PC-3 (cell line): ENCODE results near the gene ZDHHC18. TPM values are rescaled to one million over a fixed set of nuclear protein-coding genes. Genes with fewer than 3 reads are reported as not detected.
"Not testable (repeated sequence)": the region's sequence is repeated elsewhere in the genome, so short reads cannot be mapped to it uniquely, and the experiment has no call there.

Source experiments
- ATAC-seq: fragments of 200-7000 bp; cut with Tn5 transposase; 2 replicates; pipeline ENCODE4 v1.9.1; 2020; ENCODE audit warnings: mild to moderate bottlenecking, moderate library complexity
- BruUV-seq: library from RNA; stranded (reverse); fragments of 400-500 nt; replicated peaks from 2 replicates; lab custom pipeline; 2021; lab: Mats Ljungman, UMichigan
- CTCF ChIA-PET: fragments of 300-600 bp; sonication (Branson Sonifier 250); formaldehyde crosslinking; loops from one replicate; lab custom pipeline; 2022; ENCODE audit warnings: antibody characterized with exemption; lab: Charles Lee
- POLR2A ChIA-PET: fragments of 300-600 bp; sonication (Branson Sonifier 250); formaldehyde crosslinking; loops from one replicate; lab custom pipeline; 2022; ENCODE audit warnings: antibody characterized with exemption; ENCODE audit not compliant: unreplicated experiment; lab: Charles Lee
- DNase-seq: peaks from one replicate; pipeline ENCODE4 v3.0.0-alpha.2; 2015
- H2AFZ ChIP-seq: fragments of 300-600 bp; sonication (generic); 2 replicates; pipeline ENCODE4 v1.6.0; 2016; ENCODE audit warnings: antibody characterized with exemption, low read length
- H3F3A ChIP-seq: fragments of 300-600 bp; sonication (generic); one replicate; pipeline ENCODE4 v1.6.0; 2017; ENCODE audit warnings: antibody characterized with exemption, low read length, control low read depth, mild to moderate bottlenecking; ENCODE audit not compliant: unreplicated experiment
- H3K27ac ChIP-seq: fragments of 300-600 bp; sonication (generic); 2 replicates; pipeline ENCODE4 v1.5.1; 2016; ENCODE audit warnings: mild to moderate bottlenecking, low read length
- H3K27me3 ChIP-seq: fragments of 300-600 bp; sonication (generic); 2 replicates; pipeline ENCODE4 v1.6.1; 2016; ENCODE audit warnings: low read length, mixed read lengths
- H3K36me3 ChIP-seq: fragments of 300-600 bp; sonication (generic); 2 replicates; pipeline ENCODE4 v1.6.1; 2016; ENCODE audit warnings: low read depth, mixed run types, low read length, mixed read lengths
- H3K4me1 ChIP-seq: fragments of 300-600 bp; sonication (generic); 2 replicates; pipeline ENCODE4 v1.5.1; 2016; ENCODE audit warnings: low read length; ENCODE audit not compliant: insufficient read depth
- H3K4me2 ChIP-seq: fragments of 300-600 bp; sonication (generic); 2 replicates; pipeline ENCODE4 v1.6.0; 2016; ENCODE audit warnings: low read length
- H3K4me3 ChIP-seq: fragments of 300-600 bp; sonication (generic); 2 replicates; pipeline ENCODE4 v1.5.1; 2016; ENCODE audit warnings: mild to moderate bottlenecking, low read length, mixed read lengths
- H3K79me2 ChIP-seq: fragments of 300-600 bp; sonication (generic); 2 replicates; pipeline ENCODE4 v1.6.1; 2017; ENCODE audit warnings: low read length, mixed read lengths
- H3K9ac ChIP-seq: fragments of 300-600 bp; sonication (generic); 2 replicates; pipeline ENCODE4 v1.6.0; 2016; ENCODE audit warnings: mild to moderate bottlenecking, low read length
- H3K9me2 ChIP-seq: fragments of 300-600 bp; sonication (generic); replicated peaks from 2 replicates; pipeline ENCODE4 v1.6.1; 2016; ENCODE audit warnings: mixed run types, low read length, mixed read lengths
- H3K9me3 ChIP-seq: fragments of 300-600 bp; sonication (generic); 2 replicates; pipeline ENCODE4 v1.6.1; 2016; ENCODE audit warnings: low read length, mixed read lengths
- H4K20me1 ChIP-seq: fragments of 300-600 bp; sonication (generic); 2 replicates; pipeline ENCODE4 v1.6.1; 2016; ENCODE audit warnings: low read length, mixed read lengths
- CTCF ChIP-seq: fragments of 300-600 bp; sonication (generic); conservative IDR thresholded peaks from 2 replicates; pipeline ENCODE4 v1.5.1; 2017; ENCODE audit warnings: antibody characterized with exemption, low read depth, mild to moderate bottlenecking, low read length
- EZH2 ChIP-seq: fragments of 300-600 bp; sonication (generic); IDR thresholded peaks from one replicate; pipeline ENCODE4 v1.6.1; 2017; ENCODE audit warnings: antibody characterized with exemption, mild to moderate bottlenecking, low read length; ENCODE audit not compliant: unreplicated experiment
- EZH2phosphoT487 ChIP-seq: fragments of 300-600 bp; sonication (generic); IDR thresholded peaks from 2 replicates; pipeline ENCODE4 v1.6.1; 2018; ENCODE audit warnings: mild to moderate bottlenecking, antibody characterized with exemption, low read length, borderline replicate concordance
- intact Hi-C: fragments of 100-400 bp; cut with micrococcal nuclease; formaldehyde crosslinking; loops from 2 replicates; pipeline ENCODE4 v1.9.0; 2023
- total RNA-seq: library from RNA; depleted of rRNA; stranded (reverse); fragments of >200 nt; gene quantifications from 2 replicates; pipeline ENCODE4 v1.2.3, GENCODE V29; 2014

Gene ZDHHC18
- total RNA-seq, 1 experiment from 2014 or later, result 18.1 TPM

GRCh38 chr1:26844424-26845196 is 18.1 kb downstream of the ZDHHC18 start:
- POLR2A ChIA-PET, result no interaction called here
- Histone ChIP-seq H3K9me2 (no peaks in the 10 kb centered on the region), H3K4me2 (no peak overlapping the region), H3K79me2 (peaks cover 4% of the 10 kb centered on the region; the same call in 1 of the 2 replicates), H3K4me1 (peaks cover 25% of the 10 kb centered on the region), H3K9me3 (no peaks in the 10 kb centered on the region), H3K4me3 (no peak overlapping the region), H3K36me3 (peaks cover 3% of the 10 kb centered on the region; the same call in 1 of the 2 replicates), H4K20me1 (no peaks in the 10 kb centered on the region), H3F3A (peaks cover 8% of the 10 kb centered on the region), H2AFZ (no peak overlapping the region), H3K27ac (no peak overlapping the region), H3K27me3 (no peaks in the 10 kb centered on the region), H3K9ac (no peak overlapping the region)
- no TSS peak for BruUV-seq
- intact Hi-C loops, result no loop called here
- CTCF ChIA-PET, result no interaction called here
- TF ChIP-seq EZH2, result no peak
- no peak for TF ChIP-seq CTCF
- TF ChIP-seq EZH2phosphoT487, result no peak
- DNase-seq, result no peak
- no peak for ATAC-seq

DNA sequence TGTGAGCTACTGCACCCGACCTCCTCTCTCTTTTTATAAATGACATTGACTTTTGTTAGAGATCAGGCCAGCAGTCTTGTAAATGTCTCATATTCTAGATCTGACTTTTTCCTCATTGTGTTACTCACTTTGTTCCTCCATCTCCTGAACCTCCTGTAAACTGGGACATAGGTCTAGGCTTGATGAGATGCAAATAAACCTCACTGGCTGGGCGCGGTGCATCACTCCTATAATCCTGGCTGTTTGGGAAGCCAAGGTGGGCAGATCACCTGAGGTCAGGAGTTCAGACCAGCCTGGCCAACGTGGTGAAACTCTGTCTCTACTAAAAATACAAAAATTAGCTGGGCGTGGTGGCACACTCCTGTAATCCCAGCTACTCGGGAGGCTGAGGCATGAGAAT is 21.3 kb downstream of the ZDHHC18 start:
- H3F3A ChIP-seq, H3K4me3 ChIP-seq, H3K9me3 ChIP-seq, H2AFZ ChIP-seq, intact Hi-C loops, BruUV-seq, H4K20me1 ChIP-seq, CTCF ChIA-PET, H3K9me2 ChIP-seq, H3K79me2 ChIP-seq, H3K27me3 ChIP-seq: not testable (repeated sequence)
- DNase-seq (peak; percentile 31), ATAC-seq (0 out of 2 replicates have a peak, but pooled peaks have one; percentile 23)
- peaks cover 34% of the 10 kb centered on the region for H3K4me1 ChIP-seq
- peak overlapping the region; percentile 95 for H3K27ac ChIP-seq
- peak overlapping the region; percentile 50; the same call in 1 of the 2 replicates for H3K4me2 ChIP-seq
- peak overlapping the region; percentile 72 for H3K9ac ChIP-seq
- peaks cover 26% of the 10 kb centered on the region for H3K36me3 ChIP-seq
- POLR2A ChIA-PET, result interaction anchor here (0.6 kb wide), 1 partner anchor 60 kb away, joined by 14 read pairs; the partner anchor contains the start of gene PIGV

DNA sequence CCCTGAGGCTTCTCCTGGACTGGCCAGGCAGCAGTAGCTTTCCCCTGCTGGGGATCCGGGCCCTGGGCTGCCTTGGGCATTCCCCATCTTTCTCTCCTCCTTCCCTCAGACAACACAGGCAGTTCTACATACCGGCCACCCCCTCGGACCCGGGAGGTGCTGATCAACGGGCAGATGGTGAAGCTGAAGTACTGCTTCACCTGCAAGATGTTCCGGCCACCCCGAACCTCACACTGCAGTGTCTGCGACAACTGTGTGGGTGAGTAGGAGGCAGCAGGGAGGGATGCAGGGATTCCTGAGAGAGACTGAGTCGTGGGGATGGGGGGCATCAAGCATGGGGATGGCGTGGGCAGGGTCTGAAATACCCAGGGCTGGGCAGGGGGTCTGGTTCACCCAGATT is 22.0 kb downstream of the ZDHHC18 start:
- Histone ChIP-seq H3K79me2 (peaks cover 4% of the 10 kb centered on the region; the same call in 1 of the 2 replicates), H3K4me2 (peak overlapping the region; percentile 50), H2AFZ (no peak overlapping the region), H3K9me2 (no peaks in the 10 kb centered on the region), H3K27me3 (no peaks in the 10 kb centered on the region), H3K9ac (peak overlapping the region; percentile 72), H4K20me1 (no peaks in the 10 kb centered on the region), H3K27ac (peak overlapping the region; percentile 95), H3F3A (peaks cover 8% of the 10 kb centered on the region), H3K9me3 (no peaks in the 10 kb centered on the region), H3K4me3 (no peak overlapping the region), H3K4me1 (peaks cover 39% of the 10 kb centered on the region), H3K36me3 (peaks cover 27% of the 10 kb centered on the region)
- ChIA-PET CTCF (no interaction called here), POLR2A (no interaction called here)
- TF ChIP-seq CTCF (no peak), EZH2 (no peak), EZH2phosphoT487 (no peak)
- ATAC-seq, result no peak
- no peak for DNase-seq
- intact Hi-C loops, result no loop called here
- no TSS peak for BruUV-seq
